Endothelial cell of umbilical vein (primary cell): Measurements from ENCODE around the gene FOXP4.

Experiments
- CTCF ChIP-seq, 2 donors: IDR thresholded peaks; 1 replicate in 1 of 2; 2 replicates in 1 of 2; pipeline ENCODE4 v1.5.1; 2011; ENCODE audit warnings: low read length in 2 of 2, mild to moderate bottlenecking in 2 of 2, moderate library complexity in 2 of 2, control low read depth in 1 of 2, inconsistent platforms in 1 of 2, low read depth in 1 of 2; ENCODE audit not compliant: insufficient read depth in 1 of 2; ENCODE audit errors: extremely low read depth in 1 of 2
- FOS ChIP-seq: IDR thresholded peaks from 2 replicates; pipeline ENCODE4 v1.6.1; 2011; ENCODE audit warnings: mild to moderate bottlenecking, low read length, moderate library complexity, borderline replicate concordance; ENCODE audit not compliant: insufficient read depth
- JUN ChIP-seq: IDR thresholded peaks from 2 replicates; pipeline ENCODE4 v1.6.1; 2011; ENCODE audit warnings: borderline replicate concordance, low read depth; ENCODE audit not compliant: insufficient read length, insufficient read depth
- MAX ChIP-seq: IDR thresholded peaks from 2 replicates; pipeline ENCODE4 v1.6.1; 2011; ENCODE audit not compliant: insufficient read depth, insufficient read length
- MYC ChIP-seq: IDR thresholded peaks from one replicate; pipeline ENCODE4 v1.6.1; 2011; ENCODE audit warnings: mild to moderate bottlenecking, low read depth, low read length
- POLR2A ChIP-seq: IDR thresholded peaks from 2 replicates; pipeline ENCODE4 v1.6.1; 2012; ENCODE audit warnings: low read depth, mild to moderate bottlenecking, control low read depth, low read length
- POLR2AphosphoS5 ChIP-seq: IDR thresholded peaks from 2 replicates; pipeline ENCODE4 v1.6.1; 2012; ENCODE audit warnings: low read depth, mild to moderate bottlenecking, control low read depth, low read length, moderate library complexity; ENCODE audit not compliant: insufficient read depth

- TF ChIP-seq CTCF (IDR thresholded peaks at IDR 0.05; ENCODE audit: extremely low read depth in 1 of 2, insufficient read depth in 1 of 2, low read depth in 1 of 2, low read length in 2 of 2) (no peak), MAX (no peak), POLR2A (no peak), FOS (no peak), MYC (no peak), POLR2AphosphoS5 (no peak), JUN (no peak)
Measured at GRCh38 chr6:41626022-41626421, 79.8 kb downstream of the FOXP4 start.
